Measurements from ENCODE around the gene CDCA3.

Gene CDCA3

GRCh38 chr12:6831450-6831995, 19.6 kb downstream of the CDCA3 start:
- no peak for DNase-seq

- DNase-seq = no peak
Observed at GRCh38 chr12:6830999-6831398, 20.1 kb downstream of the CDCA3 start.

GRCh38 chr12:6830286-6830890, 20.7 kb downstream of the CDCA3 start:
- no peak for DNase-seq

DNA sequence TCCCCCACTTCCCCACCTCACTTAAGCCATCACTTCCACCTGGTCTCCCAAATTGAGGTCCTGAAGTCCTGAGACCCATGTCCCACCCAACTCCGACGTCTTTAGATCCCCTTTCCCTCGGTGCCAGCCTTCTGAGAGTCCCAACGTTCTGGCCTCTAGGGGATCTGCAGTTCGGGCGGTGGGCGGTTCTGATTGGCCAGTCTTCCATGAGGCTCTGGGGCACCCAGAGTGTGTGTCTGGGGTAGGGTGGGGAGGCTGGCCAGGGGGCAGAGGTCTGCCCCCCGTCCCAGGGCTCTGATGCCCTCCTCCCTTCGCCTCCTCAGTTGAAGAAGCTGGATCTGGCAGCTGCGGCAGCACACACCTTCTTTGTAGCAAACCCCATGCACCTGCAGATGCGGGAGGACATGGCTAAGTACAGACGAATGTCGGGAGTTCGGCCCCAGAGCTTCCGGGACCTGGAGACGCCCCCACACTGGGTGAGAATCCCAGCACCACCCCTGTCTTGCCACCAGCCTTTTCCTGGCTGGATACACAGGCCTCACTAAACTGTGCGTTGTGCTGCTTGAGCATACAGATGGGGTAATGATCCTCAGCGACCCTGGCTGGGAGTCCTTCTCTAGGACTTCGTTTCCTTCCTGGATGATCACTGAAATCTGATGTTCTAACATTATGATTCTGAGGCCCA, 21.4 kb downstream of the CDCA3 start:
- DNase-seq = no peak

GRCh38 chr12:6828781-6829535, 22.1 kb downstream of the CDCA3 start:
- DNase-seq = peak; percentile 78

GRCh38 chr12:6827982-6828780, 22.9 kb downstream of the CDCA3 start, which contains the start of gene P3H3:
P3H3 (plus strand) TSS chr12:6828407; CDS start chr12:6828441, 34 bp downstream.
- peak; percentile 77 for DNase-seq

DNA sequence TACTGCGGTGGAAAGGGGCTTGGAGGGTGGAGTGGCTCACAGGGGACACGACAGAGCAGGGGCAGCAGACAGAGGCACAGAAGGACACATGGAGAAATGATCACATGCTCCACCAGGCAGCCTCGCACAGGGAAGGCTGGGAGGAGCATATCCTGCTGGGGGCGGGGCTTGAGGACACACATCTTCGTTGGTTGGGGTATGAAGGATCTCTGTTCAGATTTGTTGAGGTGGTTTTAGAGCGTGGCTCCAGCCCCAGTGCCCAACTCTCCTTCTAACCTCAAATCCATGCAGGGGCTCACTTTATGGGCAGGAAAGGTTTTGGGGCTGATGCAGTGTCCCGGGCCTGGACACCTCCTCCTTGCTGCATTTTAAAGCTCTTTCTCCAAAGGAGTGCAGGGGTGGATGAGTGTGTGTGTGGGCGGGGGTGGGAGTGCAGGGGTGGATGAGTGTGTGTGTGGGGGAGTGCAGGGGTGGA, 23.6 kb downstream of the CDCA3 start:
- peak; percentile 97 for DNase-seq

- DNase-seq = no peak
Observed at GRCh38 chr12:6826734-6827436, 24.2 kb downstream of the CDCA3 start.

DNA sequence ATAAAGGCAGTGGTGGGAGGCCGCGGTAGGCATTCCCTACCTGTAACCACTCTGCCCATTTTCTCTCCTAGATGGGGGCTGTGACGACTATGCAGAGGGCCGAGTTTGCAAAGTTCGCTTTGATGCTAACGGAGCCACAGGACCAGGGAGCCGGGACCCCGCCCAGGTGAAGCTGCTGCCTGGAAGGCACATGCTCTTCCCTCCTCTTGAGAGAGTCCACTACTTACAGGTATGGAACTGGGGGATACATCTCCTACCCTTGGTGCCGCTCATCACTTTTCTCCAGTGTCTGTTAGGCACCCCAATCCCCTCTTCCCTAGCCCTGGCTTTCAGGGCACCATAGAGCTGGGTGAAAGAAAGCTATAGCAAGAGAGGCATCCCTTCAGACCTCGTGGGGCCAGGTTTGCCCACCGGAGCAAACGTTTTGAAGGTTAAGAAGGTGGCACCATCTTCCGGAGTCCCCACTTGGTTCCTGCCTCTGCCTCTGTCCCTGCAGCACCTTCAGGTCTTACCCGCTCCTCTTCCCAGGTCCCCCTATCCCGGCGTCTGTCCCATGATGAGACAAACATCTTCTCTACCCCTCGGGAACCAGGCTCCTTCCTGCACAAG, 24.9 kb downstream of the CDCA3 start:
- no peak for DNase-seq

GRCh38 chr12:6825398-6826124, 25.5 kb downstream of the CDCA3 start:
- peak; percentile 96 for DNase-seq

DNA sequence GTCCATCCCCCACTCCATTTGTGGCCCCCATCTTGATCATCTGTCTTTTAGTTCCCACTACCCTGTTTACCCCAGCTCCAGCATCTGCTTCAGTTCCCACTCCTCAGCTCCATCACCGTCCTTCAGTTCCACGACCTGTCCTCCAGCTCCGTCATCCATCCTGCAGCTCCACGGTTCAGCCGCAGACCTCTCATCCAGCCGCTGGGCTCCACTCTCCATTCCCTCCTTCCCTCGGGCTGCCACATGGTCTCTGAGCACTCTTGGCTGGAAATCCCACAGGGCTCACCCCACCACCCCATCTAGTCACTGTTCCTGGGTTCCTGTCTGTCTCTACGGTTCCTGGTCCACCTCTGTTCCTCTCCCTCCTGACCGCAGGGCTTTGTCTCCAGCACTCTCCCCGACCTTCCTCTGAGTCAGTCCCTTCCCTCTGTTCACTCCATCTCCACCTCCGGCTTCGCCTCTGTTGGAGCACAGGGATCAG, 26.1 kb downstream of the CDCA3 start:
- peak; percentile 69 for DNase-seq

- no peak for DNase-seq
Observed at GRCh38 chr12:6824085-6824775, 26.9 kb downstream of the CDCA3 start.

DNA sequence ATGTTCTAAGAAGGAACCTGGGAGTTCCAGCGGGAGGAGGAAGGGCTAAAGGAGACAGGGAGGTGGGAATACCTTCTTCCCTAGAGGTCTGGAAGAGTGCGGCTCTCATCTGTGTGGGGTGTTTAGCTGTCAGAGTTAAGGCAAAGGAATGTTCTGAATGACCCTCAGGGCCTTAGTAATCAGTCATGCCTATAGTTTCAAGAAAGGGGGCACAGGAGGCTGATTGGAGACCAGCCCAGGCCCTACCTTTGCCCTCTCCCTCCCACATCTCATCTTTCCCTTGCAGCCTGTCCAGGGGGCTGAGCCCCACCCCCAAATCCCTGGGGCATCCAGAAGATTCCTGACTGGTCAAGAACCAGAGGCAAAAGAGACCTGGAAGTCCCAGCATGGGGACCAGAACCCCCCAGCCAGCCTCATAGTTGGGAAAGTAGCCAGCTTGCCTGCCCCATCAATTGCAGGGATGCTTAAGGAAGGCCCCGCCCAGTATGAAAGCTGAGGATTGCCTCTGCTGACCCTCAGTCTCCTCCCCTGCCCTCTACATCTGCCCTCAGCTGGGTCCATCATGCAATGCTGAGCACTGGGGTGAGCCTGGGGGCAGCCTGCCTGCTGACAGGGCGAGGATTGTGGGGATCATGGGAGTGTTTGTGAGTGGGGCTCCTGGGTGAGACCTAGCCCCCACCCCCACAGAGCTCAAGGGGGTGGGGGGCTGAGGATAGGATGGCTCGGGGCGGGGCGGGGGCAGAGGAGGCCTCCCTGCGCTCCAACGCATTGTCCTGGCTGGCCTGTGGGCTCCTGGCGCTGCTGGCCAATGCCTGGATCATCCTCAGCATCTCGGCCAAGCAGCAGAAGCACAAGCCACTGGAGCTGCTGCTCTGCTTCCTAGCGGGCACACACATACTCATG, 27.7 kb downstream of the CDCA3 start:
- DNase-seq = no peak

DNA sequence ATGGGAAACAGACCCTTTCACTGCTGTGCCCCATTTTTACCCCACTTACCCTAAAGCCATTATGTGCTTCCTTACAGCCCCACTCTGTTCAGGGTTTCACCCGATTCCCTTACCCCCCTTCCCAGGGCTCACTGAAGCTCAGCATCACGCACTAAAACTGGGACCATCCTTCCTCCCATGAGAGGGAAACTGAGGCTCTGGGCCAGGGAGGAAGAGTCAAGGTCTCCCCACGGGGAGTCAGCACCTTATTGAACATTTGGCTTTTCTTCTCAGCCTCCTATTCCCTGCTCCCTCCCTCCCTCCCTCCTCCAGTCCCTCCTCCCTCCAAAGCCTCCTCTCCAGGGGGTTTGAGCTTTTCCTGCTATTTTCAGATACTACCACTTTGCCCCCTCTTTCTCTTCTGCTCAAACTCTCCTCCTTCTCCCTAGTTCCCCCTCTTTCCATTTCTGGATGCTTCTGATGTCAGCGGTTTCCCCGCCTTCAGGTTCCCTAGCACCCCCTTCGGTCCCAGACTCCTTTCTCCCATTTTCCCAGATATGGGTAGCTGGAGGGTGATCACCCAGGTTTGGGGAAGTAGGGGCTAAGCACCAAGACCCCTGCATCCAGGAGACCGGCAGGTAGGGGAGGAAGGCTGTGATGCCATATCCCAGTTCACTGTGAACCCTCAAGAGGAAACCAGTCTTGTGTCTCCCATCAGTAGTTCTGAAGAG, 28.5 kb downstream of the CDCA3 start:
- DNase-seq = no peak

- DNase-seq = peak; percentile 87
Observed at GRCh38 chr12:6821591-6822425, 29.3 kb downstream of the CDCA3 start, which contains the start of gene GPR162. GPR162 (plus strand) TSS chr12:6821821; CDS start chr12:6823899, 2,078 bp downstream.

DNA sequence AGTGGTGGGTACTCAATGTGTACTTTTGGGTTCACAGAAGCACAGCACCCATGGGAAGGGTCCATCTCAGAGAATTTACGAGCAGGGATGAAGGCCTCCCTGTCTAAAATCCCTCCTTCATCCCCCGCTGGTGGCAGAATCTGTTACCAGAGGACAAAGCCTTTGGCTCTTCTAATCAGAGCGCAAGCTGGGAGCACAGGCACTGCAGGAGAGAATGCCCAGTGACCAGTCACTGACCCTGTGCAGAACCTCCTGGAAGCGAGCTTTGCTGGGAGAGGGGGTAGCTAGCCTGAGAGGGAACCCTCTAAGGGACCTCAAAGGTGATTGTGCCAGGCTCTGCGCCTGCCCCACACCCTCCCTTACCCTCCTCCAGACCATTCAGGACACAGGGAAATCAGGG, 30.9 kb downstream of the CDCA3 start:
- no peak for DNase-seq
